ENCODE measurements around the gene FAM114A2.

Gene FAM114A2

DNA sequence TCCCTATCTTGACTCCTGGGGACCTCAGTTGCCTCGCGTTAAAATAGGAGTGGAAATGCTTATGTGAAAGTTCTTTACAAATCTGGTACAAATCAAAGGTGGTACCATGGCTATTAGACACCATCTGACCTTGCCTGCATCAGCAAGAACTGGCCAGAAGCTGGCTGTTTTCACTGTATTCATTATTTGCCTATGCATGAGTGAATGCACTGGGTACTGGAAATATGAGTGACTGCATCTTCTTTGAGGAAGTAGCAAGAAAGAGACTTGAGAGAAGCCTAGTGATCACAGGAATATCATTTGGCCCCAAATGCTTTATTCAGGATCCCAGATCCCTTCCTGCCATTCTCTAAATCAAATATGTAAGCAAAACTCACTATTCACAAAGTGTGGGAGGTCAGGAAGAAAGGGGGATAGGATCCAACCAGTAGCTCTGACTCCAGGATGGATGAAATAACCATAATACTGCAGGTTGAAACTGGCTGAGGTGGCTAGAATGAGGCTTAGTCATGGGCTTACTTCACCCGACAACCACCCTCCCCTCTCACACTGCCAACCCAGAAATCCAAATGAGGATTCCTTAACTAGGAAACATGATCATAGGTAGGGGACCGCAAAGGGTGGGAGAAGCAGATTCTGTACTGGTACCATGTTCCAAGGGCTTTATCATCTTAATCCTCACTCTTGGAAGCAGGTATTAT, 56.7 kb downstream of the FAM114A2 start:
- DNase-seq, result peak; percentile 17

DNA sequence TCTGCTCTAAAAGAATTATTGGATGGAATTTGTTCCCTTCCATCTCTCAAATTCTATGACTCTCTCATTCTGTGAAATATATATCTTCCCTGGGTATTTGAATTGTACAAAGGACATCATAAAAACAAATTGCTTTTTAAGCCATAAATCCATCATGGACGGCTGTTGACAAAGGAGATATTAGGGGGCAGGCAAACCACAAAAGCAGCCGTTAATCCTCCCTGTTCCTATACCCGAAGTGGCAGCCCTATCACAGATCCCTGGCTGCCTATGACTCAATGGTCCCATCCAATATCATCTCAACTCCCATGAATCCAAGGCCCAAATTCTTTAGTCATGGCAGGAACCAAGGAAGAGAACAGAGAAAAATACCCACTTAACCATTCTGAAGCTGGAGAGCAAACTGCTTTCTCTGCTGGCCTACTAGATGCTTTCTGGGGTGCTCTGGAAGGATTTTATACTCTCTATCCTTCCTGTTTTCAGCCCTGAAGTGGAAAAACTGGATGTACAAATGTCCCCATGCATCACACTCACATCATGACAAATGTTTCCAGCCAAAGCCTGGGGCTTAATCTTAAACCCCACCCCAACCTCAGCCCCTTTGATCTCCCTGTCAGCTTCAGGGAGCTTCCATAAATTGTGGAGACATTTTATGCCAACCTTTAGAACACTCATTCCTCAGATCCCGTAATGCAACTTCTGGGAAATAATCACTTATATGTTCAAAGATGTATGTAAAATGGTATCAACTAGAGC, 59.5 kb downstream of the FAM114A2 start:
- no peak for DNase-seq

DNA sequence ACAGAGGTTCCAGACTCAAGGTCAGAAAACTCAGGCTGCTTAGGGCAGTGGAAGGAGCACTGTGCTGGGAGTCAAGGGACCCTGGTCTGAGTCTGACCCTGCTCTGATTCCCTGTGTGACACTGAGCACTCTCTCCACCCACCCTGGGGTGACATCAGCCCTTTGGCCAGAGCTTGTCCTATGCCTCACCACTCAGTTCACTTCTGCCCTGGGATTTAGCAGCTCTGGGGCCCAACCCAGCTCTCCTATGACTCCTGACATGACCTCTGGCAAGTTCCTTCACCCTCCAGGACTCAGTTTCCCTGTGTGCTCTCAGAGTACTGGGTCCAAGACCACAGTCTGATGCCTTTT, 63.9 kb downstream of the FAM114A2 start:
- DNase-seq, result no peak

DNA sequence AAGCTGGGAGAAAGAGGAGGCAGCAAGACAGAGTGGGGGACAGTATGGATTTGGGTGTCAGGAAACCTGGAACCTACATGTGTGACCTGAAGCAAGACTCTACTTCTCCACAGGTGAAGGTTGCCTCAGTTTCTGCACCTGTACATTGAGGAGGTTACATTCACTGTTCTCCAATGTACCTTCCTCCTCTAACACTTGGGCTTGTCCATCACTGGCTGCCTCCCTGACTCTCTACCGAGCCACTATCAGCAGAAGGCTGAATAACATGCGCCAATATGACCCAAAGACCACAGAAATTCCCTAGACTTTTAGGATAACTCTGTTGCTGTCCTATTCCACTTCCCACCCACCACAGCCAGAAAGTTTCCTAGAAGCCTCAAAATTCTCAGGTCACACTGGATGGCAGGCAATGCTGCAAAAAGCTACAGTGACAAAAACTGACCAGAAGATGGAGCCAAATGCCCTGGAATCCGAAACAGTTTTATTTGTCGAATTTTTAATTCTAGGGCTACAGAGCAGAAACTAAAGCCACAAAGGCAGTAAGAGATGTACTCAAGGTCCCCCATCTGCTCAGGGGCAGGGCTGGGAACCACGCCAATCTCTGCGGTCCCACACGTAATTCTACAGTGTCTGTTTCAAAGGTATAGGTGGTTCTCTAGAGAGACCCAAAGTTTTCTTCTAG, 64.4 kb downstream of the FAM114A2 start:
- peak; percentile 75 for DNase-seq

DNA sequence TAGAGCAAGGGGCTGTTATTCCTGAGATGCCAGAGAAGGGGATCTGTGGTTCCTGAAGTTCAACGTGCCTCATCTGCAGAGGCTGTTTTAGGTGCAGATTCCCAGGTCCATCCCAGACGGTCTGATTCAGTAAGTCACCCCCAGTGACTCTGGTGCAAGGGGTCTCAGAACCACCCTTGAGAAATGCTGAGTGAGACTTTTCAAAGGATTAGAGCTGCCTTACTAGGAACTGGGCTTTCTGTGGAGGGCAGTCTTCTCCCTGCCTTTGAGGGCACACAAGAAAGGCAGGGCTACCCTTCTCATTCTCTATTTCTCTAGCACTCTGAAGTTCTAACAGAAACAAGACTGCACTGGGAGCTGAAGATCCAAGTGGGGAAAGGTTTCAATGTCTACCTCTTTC, 66.5 kb downstream of the FAM114A2 start:
- DNase-seq, result no peak

DNA sequence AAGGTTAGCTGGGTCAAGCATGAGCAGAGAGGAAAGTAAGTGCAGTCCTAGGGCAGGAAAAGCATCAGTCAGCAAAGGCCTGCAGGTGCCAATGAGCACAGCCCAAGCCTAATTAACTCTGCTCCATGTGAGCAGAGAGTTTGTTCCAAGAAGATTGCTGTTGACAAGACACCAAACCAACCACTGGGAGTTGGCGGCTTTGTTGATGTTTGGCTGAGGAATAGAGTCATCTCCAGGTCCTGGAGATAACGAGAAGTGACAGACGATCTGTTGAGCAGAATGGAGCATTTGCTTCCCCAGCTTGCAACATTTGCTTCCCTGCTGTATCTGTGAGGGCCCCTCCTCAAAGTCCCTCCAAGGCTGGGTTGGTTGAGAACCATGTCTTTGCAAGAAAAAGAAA, 68.2 kb downstream of the FAM114A2 start:
- no peak for DNase-seq

DNA sequence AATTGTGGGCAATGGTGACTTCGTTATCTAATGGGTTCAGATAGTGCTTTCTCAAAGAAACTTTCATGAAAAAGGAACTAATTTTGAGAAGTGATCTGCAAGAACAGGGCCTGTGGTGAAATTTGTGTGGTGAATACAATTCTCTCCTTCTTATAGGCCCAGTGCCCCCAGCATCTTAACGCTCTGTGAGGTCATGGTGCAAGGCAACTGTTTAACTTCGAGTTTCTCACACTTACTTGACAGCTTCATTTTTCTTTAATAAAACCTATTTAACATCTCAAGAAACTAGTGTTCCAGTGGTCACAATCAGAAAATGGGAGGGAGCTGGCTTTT, 69.2 kb downstream of the FAM114A2 start:
- DNase-seq, result peak; percentile 79

DNA sequence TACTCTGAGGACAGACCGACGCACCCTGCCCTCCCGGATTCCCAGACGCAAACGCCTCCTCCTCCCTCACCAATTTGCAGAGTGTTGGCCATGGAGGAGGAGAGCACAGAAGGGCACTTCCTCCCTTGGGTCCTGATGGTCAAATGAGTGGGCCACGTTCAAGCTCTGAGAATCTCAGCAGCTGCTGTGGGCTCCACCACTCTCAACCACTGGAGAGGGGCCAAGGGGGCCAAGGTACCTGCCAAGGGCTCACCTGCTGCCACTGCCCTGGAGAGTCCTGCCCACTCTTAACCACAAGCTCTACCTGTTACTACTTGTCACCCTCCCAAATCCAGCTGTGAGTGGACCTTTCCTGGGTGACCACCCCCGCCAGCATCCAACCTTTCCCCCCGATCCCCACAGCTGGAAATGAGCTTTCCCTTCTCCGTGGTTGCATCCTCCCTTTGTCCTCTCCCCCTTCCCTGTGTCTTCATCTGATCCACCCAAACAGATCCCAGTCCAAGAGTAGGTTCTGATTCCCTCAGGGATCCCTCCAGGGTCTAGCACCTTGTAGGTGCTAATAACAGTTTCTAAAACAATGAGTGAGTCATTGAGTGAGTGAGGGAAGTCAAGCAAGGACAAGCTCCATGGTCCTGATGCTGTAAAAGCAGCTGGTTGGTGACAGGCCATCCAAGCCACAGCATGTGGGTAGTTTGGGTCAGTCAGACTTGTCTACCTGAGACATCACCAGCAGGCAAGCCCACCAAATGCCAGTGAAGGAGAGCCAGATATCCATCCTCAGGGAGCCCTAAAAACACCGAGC, 69.7 kb downstream of the FAM114A2 start:
- DNase-seq, result no peak

DNA sequence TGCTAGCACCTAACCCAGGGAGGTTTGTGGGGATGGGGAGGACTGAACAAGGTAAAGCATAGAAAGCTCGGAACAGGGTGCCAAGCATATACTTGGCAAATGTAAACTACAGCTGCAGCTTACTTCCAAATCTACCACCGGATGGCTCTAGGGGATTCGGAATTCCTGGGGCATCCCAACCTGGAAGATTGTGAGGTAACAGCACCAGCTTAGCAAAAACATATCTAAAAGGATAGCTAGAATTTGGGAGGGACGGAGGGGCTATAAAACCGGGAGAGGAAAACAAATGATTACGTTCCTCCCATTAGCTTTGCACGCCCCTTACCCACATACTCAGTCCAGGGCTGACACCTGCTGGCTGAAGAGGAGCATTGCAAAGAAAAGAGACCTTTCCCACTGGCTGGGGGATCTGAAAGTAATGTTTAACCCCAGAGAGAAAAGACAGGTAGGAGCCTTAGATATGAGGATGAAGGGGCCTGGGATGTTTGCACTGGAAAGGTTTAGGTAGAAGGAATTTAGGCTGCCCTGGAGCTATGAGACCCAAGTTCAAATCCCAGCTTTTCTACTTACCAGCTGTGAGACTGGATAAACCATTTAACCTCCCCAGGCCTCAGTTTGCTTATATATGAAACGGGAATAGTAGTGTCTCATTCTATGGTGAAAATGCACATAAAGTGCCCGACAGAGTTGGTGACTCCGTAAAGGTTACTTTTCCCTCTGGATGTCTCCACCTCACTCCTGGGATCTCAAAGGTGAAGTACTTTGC, 73.6 kb downstream of the FAM114A2 start:
- DNase-seq, result peak; percentile 81

DNA sequence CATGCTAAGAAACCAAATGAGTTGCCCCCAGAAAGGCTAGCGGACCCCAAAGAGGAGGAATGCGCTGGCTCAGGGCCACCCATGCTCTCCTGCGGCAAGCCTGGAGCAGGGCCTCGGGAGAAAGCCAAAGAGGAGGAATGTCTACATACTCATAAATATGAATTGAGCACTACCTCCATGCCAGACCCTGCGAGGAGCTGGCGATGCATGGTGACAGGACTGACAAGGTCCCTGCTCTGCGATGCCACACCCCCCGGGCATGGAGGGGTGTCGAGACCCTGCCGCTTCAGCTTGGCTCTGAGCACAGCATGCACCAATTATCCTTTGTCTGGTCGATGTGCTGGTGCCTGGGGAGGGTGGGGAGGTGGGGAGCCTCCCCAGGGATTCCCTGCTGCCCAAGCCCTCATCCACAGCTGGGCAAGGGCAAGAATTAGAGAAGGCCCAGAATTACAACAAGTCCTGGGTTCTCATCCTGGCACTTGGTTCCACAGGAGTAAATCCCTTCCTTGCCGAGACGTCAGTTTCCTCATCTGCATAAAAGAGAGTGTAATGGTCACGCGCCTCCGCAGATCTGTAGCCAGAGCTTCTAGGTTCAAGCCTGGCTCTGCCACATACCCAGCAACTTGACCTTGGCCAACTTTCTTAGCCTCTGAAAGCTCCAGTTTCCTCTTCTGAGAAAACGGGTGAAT, 74.4 kb downstream of the FAM114A2 start:
- DNase-seq, result no peak

DNA sequence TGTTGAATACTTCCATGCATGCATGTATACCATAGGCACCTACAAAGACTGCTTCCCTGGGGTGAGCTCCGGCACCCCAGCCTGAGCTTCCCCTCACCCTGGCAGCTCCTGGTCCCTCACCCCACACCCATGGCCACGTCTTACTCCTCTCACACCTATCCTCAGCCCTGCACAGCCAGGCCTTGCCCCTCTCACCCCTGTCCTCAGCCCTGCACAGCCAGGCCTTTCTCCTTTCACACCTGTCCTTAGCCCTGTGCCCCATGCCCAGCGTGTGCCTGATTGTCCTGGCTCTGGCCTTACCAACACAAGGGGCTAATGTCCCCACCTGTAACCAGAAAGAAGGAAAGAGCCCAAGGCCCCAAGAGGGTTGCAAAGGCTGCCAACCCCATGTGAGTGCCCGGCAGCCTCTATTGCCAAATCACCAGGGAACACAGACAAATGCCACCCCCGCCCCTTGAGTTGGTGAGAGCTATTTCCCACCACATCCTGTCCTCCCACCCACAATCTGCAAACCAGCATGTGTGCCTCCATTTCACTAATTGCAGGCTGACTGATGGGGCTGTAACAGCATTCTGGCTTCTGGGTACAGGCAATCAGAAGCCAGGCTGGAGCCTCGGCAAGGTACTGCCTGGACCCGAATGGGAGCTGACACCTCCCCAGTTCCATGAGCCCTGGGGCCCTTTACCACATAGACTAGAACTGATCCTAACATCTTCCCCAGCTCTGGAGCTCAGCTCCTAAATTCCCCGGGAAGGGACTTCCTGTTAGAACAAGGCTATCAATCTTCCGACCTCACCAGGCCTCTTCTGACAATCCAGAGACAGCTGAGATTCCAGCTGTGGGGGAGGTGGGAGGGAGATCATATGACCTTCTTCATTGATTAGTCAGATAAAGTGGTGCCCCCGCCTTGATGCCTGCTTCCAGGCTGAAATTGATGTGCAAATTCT, 78.2 kb downstream of the FAM114A2 start:
- no peak for DNase-seq

DNA sequence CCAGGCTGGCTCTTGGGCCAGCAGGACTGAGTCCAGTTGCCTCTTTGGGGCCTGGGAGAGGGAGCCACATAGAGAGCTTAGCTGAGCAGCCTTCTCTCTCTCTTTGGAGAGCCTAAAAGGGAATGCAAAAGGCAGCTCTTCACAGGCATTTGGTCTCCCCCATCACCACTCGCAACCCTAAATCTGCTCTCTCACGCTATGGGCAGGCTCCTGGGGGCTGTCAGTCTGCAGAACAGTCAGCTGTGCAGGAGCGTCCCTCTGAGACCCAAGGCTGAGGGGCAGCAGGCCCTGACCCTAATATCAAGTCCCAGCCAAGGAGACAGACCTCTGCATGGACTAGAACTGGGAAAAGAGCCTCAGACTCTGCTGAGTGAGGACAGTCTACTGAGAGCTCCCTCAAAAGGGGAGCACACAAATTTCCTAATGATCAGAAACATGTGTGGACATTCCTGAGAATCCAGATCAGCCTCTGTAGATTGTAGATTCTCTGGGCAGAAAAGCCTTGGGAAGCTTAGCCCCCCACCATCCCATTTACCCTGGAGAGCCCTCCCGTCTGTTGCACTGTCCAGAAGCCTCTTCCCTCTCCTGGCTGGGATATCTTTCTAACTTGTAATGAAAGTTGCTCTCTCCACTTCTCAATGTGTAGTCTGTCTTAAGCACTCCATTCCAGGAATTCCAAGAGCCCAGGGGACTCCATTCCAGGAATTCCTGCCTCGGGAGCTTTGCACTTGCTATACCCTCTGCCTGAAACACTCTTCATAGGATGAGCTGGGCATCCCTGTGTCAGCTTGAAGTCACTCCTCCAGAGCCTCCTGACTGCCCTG, 79.4 kb downstream of the FAM114A2 start:
- DNase-seq, result no peak

DNA sequence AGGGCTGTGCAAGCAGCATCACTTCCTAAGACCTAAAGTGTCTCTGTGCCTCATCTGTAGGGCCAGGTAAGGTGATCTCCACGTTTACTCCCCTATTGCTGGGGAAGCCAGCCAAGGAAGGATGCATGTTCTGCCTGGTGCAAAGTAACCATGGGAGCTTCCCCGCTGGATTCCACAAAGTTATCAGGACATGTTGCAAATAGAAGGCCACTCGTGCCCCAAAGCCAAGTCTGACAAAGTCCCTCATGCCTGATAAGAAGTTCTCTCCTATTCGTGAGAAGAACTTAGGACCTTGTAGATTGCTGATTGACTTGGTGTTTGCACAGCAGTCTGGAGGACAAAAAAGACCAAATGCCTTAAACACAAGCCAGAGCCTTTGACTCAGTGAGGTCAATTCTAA, 81.5 kb downstream of the FAM114A2 start:
- DNase-seq, result no peak

DNA sequence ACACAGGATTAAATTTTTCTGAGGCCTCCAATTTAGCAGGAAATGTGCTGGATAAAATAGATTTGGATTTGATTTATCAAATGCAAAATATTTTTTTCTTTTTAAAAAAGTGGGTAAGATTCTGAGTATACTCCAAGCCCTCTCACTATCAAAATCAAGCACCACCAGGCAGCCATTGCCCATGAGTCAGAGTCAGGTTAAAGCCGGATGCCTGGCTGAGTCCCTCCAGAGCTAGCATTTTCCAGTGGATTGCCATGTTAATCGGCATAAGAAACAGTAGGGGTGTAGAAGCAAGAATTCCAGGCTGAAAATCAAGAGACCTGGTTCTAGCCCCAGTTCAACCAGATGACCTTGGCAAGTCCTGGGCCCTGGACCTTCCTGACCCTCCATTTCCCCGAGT, 85.3 kb downstream of the FAM114A2 start:
- DNase-seq, result no peak

DNA sequence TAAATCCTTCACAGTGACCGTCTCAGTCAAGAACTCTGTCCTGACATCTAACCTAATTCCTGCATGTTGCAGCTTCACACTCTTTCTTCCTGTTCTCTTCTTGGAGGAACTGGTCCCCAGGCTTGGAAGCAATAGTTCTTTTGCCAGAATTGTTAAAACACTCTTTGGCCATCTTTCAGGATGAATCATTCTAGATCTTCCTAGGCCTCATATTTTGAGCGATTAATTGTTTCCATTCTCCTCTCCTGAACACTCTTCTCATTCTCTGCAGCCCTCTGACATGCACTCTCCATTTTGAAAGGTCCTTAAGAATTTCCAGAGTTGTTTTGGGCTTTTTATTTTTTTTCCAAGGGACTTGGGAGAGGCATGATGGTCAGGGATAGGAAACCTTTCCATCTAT, 85.8 kb downstream of the FAM114A2 start:
- no peak for DNase-seq

DNA sequence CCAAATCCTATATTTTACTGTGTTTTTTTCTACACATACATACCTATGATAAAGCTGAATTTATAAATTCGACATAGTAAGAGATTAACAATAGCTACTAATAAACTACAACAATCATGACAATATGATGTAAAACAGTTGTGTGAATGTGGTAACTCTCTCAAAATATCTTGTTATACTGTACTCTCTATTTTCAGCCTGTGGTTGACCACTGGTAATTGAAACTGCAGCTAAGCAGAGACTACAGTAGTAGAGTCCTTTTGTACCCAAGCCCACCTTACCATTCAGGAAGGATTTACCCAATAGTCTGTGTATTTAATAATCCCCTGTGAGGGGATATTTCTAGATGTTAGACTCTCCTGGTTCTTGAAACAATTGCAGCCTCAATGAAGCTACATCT, 86.7 kb downstream of the FAM114A2 start:
- no peak for DNase-seq

DNA sequence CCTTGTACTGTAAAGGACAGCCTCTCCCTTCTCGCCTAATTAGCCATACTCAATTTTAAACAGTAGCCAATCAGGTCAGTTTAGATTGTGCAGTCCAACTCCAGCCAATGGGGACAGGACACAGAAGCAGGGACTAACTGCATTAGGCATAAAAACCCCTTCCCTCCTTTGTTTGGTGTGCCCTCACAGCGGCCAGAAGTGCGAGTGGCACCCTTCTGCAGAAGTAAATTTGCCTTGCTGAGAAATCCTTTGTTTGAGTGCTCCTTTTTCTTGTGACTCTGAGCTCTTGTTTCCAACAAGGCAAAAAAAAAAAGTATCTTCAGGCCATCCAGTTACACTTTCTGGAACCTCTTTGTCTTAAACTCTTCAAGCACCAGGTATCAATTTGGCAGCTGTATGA, 97.4 kb downstream of the FAM114A2 start:
- no peak for DNase-seq
